ENCODE data around the gene HDGF. TPM values are rescaled to one million over a fixed set of nuclear protein-coding genes. Genes with fewer than 3 reads are reported as not detected.

HDGF gene
- total and polyA plus RNA-seq, 3 donors from 2014 or later: 78.2 to 133 (median 97.7) TPM

DNA sequence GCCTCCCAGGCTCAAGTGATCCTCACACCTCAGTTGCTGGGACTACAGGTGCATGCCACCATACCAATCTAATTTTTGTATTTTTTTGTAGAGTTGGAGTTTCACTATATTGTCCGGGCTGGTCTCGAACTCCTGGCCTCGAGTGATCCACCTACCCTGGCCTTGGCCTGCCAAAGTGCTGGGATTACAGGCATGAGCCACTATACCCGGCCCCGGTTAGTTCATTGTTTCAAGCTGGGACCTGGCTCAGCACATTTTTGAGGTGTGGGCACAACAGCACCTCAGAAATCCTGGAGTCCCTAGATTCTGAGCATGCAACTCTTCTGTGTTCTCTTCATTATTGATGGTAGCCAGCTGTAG lies 43.9 kb upstream of the HDGF start:
- H3K36me3 ChIP-seq (ENCODE audit: low read depth, missing control alignments): no peaks in the 10 kb centered on the region
- no peak for DNase-seq
- intact Hi-C loops (cut with DNase I; ENCODE audit: low total_unique reads): no loop called here

DNA sequence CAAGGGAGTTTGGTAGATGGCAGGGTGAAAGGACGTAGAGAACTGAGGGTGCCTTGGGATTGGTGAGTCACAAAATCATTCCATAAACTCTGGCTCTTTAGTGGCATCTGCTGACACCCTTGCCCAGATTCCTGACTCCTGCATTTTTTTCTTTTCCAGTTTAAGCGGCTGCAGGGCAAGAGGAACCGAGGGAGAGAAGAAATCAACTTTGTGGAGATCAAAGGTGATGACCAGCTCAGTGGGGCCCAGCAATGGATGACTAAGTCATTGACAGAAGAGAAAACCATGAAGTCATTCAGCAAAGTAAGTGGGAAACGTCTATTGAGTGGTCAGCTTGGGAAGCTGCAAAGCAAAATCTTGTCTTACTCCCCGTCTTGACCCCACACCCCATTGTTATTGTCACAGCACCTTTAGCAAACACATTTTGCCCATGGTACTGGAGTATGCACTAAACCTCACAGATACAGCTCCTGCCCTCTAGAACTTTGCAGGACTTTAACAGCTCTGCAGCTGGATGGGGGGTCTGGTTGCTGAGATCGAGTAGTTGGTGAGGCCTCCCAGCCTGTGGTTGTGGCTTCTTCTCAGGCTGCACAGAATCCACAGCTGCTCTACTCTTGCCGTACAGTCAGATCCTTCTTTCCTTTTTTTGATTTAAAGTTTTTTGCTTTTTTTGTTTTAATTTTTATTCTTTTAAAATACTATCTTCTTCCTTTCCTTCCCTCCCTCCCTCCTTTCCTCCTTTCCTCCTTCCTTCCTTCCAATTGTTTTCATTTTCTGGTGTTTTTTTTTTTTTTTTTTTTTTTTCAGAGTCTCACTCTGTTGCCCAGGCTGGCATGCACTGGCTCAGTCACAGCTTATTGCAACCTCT lies 43.3 kb upstream of the HDGF start:
- TF ChIP-seq, protein P1, sequence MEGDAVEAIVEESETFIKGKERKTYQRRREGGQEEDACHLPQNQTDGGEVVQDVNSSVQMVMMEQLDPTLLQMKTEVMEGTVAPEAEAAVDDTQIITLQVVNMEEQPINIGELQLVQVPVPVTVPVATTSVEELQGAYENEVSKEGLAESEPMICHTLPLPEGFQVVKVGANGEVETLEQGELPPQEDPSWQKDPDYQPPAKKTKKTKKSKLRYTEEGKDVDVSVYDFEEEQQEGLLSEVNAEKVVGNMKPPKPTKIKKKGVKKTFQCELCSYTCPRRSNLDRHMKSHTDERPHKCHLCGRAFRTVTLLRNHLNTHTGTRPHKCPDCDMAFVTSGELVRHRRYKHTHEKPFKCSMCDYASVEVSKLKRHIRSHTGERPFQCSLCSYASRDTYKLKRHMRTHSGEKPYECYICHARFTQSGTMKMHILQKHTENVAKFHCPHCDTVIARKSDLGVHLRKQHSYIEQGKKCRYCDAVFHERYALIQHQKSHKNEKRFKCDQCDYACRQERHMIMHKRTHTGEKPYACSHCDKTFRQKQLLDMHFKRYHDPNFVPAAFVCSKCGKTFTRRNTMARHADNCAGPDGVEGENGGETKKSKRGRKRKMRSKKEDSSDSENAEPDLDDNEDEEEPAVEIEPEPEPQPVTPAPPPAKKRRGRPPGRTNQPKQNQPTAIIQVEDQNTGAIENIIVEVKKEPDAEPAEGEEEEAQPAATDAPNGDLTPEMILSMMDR (IDR thresholded peaks at IDR 0.05): no peak
- no peak for TF ChIP-seq POLR2A (IDR thresholded peaks at IDR 0.05)
- no peaks in the 10 kb centered on the region for H3K9me3 ChIP-seq
- no peak overlapping the region for H3K4me3 ChIP-seq
- H3K36me3 ChIP-seq (ENCODE audit: low read depth, missing control alignments): no peaks in the 10 kb centered on the region
- intact Hi-C loops (cut with DNase I; ENCODE audit: low total_unique reads): no loop called here
- H3K27me3 ChIP-seq: no peaks in the 10 kb centered on the region
- no peaks in the 10 kb centered on the region for H3K4me1 ChIP-seq
- no peak for DNase-seq
- no peak overlapping the region for H3K27ac ChIP-seq
- WGBS, 2 donors: 75 to 77% methylated on average over 7 of the region's 7 CpGs

More for the DNA sequence above, 43.9 kb upstream of the HDGF start:
- H3K27me3 ChIP-seq: no peaks in the 10 kb centered on the region
- H3K27ac ChIP-seq: no peak overlapping the region
- WGBS, 2 donors: 72 to 81% methylated on average over 5 of the region's 5 CpGs
- H3K4me1 ChIP-seq: no peaks in the 10 kb centered on the region
- TF ChIP-seq, protein P1 (IDR thresholded peaks at IDR 0.05): no peak
- TF ChIP-seq POLR2A (IDR thresholded peaks at IDR 0.05): no peak
- H3K9me3 ChIP-seq: no peaks in the 10 kb centered on the region
- H3K4me3 ChIP-seq: no peak overlapping the region

DNA sequence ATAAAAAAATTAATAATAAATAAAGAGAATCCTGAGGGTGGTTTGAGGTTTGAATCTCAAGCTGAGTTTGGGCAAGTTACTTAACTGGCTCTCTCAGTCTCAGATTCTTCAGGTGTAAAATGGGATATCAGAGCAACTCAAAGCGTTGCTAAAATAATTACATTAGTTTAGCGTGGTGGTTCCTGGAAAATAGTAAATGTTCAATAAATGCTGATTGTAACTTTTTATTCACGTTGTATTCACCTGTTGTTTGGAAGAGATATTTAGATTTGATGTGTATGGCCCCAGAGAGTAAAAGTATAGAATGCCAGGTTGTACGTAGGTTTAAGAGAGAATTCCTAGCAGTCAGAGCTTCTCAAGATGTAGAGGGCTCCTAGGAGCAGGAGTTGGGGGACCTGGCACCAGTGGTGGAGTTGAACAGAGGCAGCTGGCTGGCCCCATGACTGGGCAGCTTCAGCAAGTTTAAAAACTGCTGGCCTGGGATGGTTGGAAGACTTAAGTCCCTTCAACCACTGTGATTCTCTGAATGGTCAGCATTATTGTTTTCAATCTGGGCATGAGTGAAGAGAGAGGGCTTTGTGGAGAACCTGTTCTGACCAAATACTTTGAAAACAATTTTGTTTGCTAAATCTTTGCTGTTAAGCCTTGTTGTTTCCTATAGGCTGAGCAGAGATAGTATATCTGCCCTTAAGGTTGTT lies 38.3 kb upstream of the HDGF start:
- no peak for DNase-seq
- no peak for TF ChIP-seq POLR2A (IDR thresholded peaks at IDR 0.05)
- TF ChIP-seq, protein P1 (IDR thresholded peaks at IDR 0.05): no peak
- Histone ChIP-seq H3K36me3 (ENCODE audit: low read depth, missing control alignments) (no peaks in the 10 kb centered on the region), H3K4me1 (no peaks in the 10 kb centered on the region), H3K27me3 (no peaks in the 10 kb centered on the region), H3K9me3 (no peaks in the 10 kb centered on the region), H3K4me3 (no peak overlapping the region), H3K27ac (no peak overlapping the region)
- WGBS, 2 donors: 85 to 91% methylated on average over 4 of the region's 4 CpGs
- intact Hi-C loops (cut with DNase I; ENCODE audit: low total_unique reads): no loop called here

DNA sequence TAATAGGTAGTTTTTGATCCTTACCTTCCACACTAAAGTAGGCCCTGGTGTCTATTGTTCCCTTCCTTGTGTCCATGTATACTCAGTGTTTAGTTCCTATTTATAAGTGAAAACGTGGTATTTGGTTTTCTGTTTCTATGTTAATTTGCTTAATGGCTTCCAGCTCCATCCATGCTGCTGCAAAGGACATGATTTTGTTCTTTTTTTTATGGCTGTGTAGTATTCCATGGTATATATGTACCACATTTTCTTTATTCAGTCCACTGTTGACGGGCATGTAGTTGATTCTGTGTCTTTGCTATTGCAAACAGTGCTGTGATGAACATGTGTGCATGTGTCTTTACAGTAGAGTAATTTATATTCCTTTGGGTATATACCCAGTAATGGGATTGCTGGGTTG lies 36.7 kb upstream of the HDGF start:
- Histone ChIP-seq H3K27ac (no peak overlapping the region), H3K9me3 (no peaks in the 10 kb centered on the region), H3K36me3 (ENCODE audit: low read depth, missing control alignments) (no peaks in the 10 kb centered on the region), H3K4me3 (no peak overlapping the region), H3K27me3 (no peaks in the 10 kb centered on the region), H3K4me1 (no peaks in the 10 kb centered on the region)
- no peak for DNase-seq
- no peak for TF ChIP-seq POLR2A (IDR thresholded peaks at IDR 0.05)
- TF ChIP-seq, protein P1 (IDR thresholded peaks at IDR 0.05): no peak
- intact Hi-C loops (cut with DNase I; ENCODE audit: low total_unique reads): no loop called here
- WGBS, 2 donors: 90 to 95% methylated on average over 2 of the region's 2 CpGs

Data from testis (tissue), 3 donors.